ENCODE results near the gene TFDP1.

Gene TFDP1

GRCh38 chr13:113631341-113632095, 47.0 kb downstream of the TFDP1 start:
- DNase-seq (ENCODE audit: extremely low spot score) = no peak
- CTCF ChIA-PET = interaction anchor here (1.1 kb wide), 1 partner anchor 105 kb away, joined by 3 read pairs; no protein-coding TSS in a partner anchor
- POLR2A ChIA-PET = no interaction called here
- TF ChIP-seq CTCF (IDR thresholded peaks at IDR 0.05; ENCODE audit: control extremely low read depth, extremely low read depth, low read depth, missing control alignments) = no peak

GRCh38 chr13:113632706-113633484, 48.3 kb downstream of the TFDP1 start:
- CTCF ChIA-PET = no interaction called here
- DNase-seq (ENCODE audit: extremely low spot score) = no peak
- TF ChIP-seq CTCF (IDR thresholded peaks at IDR 0.05; ENCODE audit: control extremely low read depth, extremely low read depth, low read depth, missing control alignments) = no peak
- POLR2A ChIA-PET = no interaction called here

GRCh38 chr13:113633485-113633873, 48.9 kb downstream of the TFDP1 start:
- ChIA-PET CTCF (no interaction called here), POLR2A (no interaction called here)
- no peak for DNase-seq (ENCODE audit: extremely low spot score)
- TF ChIP-seq CTCF (IDR thresholded peaks at IDR 0.05; ENCODE audit: control extremely low read depth, extremely low read depth, low read depth, missing control alignments) = no peak

- ChIA-PET CTCF (no interaction called here), POLR2A (no interaction called here)
- no peak for TF ChIP-seq CTCF (IDR thresholded peaks at IDR 0.05; ENCODE audit: control extremely low read depth, extremely low read depth, low read depth, missing control alignments)
- no peak for DNase-seq (ENCODE audit: extremely low spot score)
These were observed 49.9 kb downstream of the TFDP1 start for GRCh38 chr13:113634279-113635047.

- no peak for DNase-seq (ENCODE audit: extremely low spot score)
- ChIA-PET POLR2A (no interaction called here), CTCF (no interaction called here)
- TF ChIP-seq CTCF (IDR thresholded peaks at IDR 0.05; ENCODE audit: control extremely low read depth, extremely low read depth, low read depth, missing control alignments) = no peak
These were observed 50.5 kb downstream of the TFDP1 start for GRCh38 chr13:113635048-113635420.

GRCh38 chr13:113635709-113636108, 51.2 kb downstream of the TFDP1 start:
- TF ChIP-seq CTCF (IDR thresholded peaks at IDR 0.05; ENCODE audit: control extremely low read depth, extremely low read depth, low read depth, missing control alignments) = no peak
- POLR2A ChIA-PET = no interaction called here
- DNase-seq (ENCODE audit: extremely low spot score) = no peak
- CTCF ChIA-PET = no interaction called here

All from GM10248 (cell line).